ENCODE data around the gene GNA15. TPM values are rescaled to one million over a fixed set of nuclear protein-coding genes. Genes with fewer than 3 reads are reported as not detected.
A peak's percentile ranks its signal among the peaks of the same experiment; 100 is the strongest.

Gene GNA15
- total and polyA plus RNA-seq, 7 donors: 0.55 to 6.0 (median 4.6) TPM

DNA sequence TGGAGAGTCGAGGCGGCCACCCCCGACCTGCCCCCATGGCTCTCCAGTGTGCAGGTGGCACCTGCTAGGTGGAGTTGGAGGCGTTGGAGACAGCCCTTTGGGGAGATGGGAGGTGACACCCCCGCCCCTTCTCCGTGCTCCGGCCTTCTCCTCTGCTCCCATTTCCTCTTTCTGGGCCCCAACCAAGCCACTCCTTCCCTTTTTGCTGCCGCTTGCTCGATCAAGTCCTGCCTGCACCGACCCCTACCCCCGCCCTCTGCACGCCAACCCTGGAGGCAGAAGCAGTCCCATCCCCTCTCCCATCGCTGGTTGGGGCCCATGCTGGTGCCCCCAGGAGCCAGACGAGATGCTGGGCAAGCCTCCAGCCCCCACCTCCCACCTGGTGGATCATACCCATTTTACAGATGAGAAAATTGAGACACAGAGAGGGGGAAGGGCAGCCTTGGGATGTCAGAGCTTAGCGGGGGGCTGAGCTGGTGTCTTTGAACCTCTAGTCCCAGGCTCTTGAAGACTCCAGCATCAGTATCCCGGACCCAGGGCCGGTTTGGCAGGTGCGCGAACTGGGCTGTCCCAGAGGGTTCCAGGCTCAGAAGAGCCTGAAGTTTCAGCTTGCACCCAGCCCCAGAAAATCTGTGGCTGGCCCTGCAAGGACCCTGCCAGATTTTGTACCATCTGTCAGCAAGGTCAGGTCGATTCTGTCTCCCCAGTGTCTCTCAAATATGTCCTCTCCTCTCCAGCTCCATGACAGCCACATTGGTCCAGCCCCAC lies 10.3 kb downstream of the GNA15 start:
- 63 to 70% methylated on average over 20 of the region's 20 CpGs for WGBS, 2 donors
- intact Hi-C loops (cut with DNase I): no loop called here
- Histone ChIP-seq H3K4me3 (no peak overlapping the region), H3K4me1 (no peaks in the 10 kb centered on the region), H3K27ac (no peak overlapping the region), H3K9me3 (no peaks in the 10 kb centered on the region), H3K27me3 (peaks cover 0 to 24% (median 0%) of the 10 kb centered on the region in 3 donors), H3K36me3 (no peaks in the 10 kb centered on the region)
- DNase-seq: no peak
- TF ChIP-seq, protein P1, sequence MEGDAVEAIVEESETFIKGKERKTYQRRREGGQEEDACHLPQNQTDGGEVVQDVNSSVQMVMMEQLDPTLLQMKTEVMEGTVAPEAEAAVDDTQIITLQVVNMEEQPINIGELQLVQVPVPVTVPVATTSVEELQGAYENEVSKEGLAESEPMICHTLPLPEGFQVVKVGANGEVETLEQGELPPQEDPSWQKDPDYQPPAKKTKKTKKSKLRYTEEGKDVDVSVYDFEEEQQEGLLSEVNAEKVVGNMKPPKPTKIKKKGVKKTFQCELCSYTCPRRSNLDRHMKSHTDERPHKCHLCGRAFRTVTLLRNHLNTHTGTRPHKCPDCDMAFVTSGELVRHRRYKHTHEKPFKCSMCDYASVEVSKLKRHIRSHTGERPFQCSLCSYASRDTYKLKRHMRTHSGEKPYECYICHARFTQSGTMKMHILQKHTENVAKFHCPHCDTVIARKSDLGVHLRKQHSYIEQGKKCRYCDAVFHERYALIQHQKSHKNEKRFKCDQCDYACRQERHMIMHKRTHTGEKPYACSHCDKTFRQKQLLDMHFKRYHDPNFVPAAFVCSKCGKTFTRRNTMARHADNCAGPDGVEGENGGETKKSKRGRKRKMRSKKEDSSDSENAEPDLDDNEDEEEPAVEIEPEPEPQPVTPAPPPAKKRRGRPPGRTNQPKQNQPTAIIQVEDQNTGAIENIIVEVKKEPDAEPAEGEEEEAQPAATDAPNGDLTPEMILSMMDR (IDR thresholded peaks at IDR 0.05): no peak
- TF ChIP-seq POLR2A (IDR thresholded peaks at IDR 0.05) (no peak), EP300 (IDR thresholded peaks at IDR 0.05) (no peak), POLR2AphosphoS5 (IDR thresholded peaks at IDR 0.05) (no peak)

DNA sequence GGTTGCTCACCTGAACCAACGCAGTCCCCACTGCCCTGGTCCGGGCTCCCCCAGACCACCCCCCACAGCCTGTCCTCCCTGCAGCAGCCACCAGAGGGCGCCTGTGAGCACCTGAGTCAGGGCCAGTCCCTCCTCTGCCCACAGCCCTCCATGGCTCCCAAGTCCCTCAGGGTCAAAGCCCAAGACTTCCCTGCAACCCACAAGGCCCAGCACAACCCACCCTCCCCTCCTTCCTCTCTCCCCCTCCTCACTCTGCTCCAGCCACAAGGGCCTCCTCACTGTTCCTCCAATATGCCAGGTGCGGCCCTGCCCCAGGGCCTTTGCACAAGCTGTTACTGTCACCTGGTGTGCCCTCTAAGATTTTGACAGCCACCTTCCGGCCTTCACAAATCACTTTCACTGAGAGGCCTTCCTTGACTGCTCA lies 10.9 kb downstream of the GNA15 start:
- Histone ChIP-seq H3K4me3 (no peak overlapping the region), H3K36me3 (no peaks in the 10 kb centered on the region), H3K9me3 (no peaks in the 10 kb centered on the region), H3K27me3 (peaks cover 0 to 24% (median 0%) of the 10 kb centered on the region in 3 donors), H3K4me1 (no peaks in the 10 kb centered on the region), H3K27ac (no peak overlapping the region)
- no peak for DNase-seq
- no peak for TF ChIP-seq POLR2A (IDR thresholded peaks at IDR 0.05)
- no peak for TF ChIP-seq EP300 (IDR thresholded peaks at IDR 0.05)
- no peak for TF ChIP-seq POLR2AphosphoS5 (IDR thresholded peaks at IDR 0.05)
- TF ChIP-seq, protein P1 (IDR thresholded peaks at IDR 0.05): peak in 3 of 4 experiments; percentile 11 to 52 (median 13)
- WGBS, 2 donors: 53 to 70% methylated on average over 5 of the region's 5 CpGs
- intact Hi-C loops (cut with DNase I): no loop called here

DNA sequence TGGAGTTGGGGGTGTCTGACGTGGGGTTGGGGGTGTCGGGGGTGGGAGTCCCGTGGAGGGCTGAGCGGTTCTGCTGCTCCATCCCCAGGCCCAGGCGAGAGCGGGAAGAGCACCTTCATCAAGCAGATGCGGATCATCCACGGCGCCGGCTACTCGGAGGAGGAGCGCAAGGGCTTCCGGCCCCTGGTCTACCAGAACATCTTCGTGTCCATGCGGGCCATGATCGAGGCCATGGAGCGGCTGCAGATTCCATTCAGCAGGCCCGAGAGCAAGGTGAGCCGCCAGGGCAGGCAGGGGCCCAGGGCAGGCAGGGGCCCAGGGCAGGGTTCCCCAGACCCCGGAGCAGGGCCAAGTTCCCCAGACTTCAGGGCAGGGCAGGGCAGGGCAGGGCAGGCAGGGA lies 12.7 kb downstream of the GNA15 start:
- WGBS, 2 donors: 93% methylated on average over 20 of the region's 20 CpGs
- TF ChIP-seq, protein P1 (IDR thresholded peaks at IDR 0.05): no peak
- no peak for TF ChIP-seq POLR2AphosphoS5 (IDR thresholded peaks at IDR 0.05)
- TF ChIP-seq EP300 (IDR thresholded peaks at IDR 0.05): no peak
- TF ChIP-seq POLR2A (IDR thresholded peaks at IDR 0.05): no peak
- Histone ChIP-seq H3K4me3 (no peak overlapping the region), H3K27ac (no peak overlapping the region), H3K9me3 (no peaks in the 10 kb centered on the region), H3K36me3 (no peaks in the 10 kb centered on the region), H3K4me1 (no peaks in the 10 kb centered on the region), H3K27me3 (peaks cover 0 to 24% (median 0%) of the 10 kb centered on the region in 3 donors)
- intact Hi-C loops (cut with DNase I): no loop called here
- DNase-seq: no peak

DNA sequence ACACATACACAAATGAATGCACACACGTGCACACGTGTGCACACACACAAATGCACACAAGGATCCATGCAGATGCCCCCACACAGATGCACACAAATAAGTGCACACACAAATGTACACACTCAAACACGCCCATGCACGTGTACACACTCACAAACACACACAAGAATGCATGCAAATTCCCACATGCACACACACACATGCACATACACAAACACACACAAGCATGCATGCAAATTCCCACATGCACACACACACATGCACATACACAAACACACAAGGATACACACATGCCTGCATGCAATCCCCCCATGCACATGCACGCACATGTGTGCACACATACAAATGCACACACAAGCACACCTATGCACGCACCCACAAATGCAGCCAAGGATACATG lies 13.3 kb downstream of the GNA15 start:
- Histone ChIP-seq H3K27me3 (peaks cover 0 to 24% (median 0%) of the 10 kb centered on the region in 3 donors), H3K9me3 (no peaks in the 10 kb centered on the region), H3K4me3 (no peak overlapping the region), H3K36me3 (no peaks in the 10 kb centered on the region), H3K27ac (no peak overlapping the region), H3K4me1 (no peaks in the 10 kb centered on the region)
- 86 to 93% methylated on average over 6 of the region's 6 CpGs for WGBS, 2 donors
- DNase-seq: no peak
- TF ChIP-seq POLR2A (IDR thresholded peaks at IDR 0.05) (no peak), POLR2AphosphoS5 (IDR thresholded peaks at IDR 0.05) (no peak), EP300 (IDR thresholded peaks at IDR 0.05) (no peak)
- TF ChIP-seq, protein P1 (IDR thresholded peaks at IDR 0.05): no peak
- intact Hi-C loops (cut with DNase I): no loop called here

All from sigmoid colon (tissue), 7 donors.